HG03135 (cell line): ENCODE results near the gene DCC.

Source experiments
- ATAC-seq: cut with Tn5 transposase; IDR thresholded peaks from one replicate; pipeline ENCODE4 v1.9.1; 2021; ENCODE audit warnings: mild to moderate bottlenecking, moderate library complexity; ENCODE audit not compliant: unreplicated experiment

The DCC gene

DNA sequence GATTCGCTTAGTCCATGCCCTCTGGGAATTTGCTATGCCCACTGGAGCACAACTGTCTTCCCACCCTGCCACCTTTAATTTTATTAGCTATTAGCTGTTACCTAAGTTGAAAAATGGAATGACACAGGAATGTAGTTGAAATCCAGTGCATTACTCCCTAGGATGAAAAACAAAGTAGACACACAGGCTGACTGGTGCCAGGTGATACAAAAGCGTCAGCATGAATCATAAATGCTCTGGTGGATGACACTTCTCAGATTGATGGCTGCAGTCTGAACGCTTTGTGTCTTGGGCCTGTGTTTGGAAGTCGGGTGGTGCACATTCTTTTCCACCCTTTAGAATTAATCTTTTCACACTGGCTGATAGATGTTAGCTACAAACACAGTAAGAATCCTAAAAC lies 802.0 kb downstream of the DCC start:
- no peak for ATAC-seq

DNA sequence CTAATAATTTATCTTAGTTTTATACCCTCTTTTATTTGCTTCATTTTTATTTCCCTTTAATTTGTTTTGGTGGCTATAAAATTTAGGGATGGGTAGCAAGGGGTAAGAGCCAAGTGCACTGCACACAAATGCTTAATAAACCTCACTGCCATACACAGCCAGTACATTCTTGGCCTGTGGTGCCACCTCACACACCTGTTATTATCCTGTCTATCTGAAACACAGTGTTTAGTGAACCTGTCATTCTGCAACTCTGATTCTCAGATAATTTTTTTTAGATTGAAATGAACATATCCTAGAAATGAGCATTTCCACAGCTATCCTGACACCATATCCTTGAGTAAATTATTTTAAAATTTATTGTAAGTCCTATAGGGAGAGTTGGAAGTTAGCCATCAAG lies 807.5 kb downstream of the DCC start:
- no peak for ATAC-seq

DNA sequence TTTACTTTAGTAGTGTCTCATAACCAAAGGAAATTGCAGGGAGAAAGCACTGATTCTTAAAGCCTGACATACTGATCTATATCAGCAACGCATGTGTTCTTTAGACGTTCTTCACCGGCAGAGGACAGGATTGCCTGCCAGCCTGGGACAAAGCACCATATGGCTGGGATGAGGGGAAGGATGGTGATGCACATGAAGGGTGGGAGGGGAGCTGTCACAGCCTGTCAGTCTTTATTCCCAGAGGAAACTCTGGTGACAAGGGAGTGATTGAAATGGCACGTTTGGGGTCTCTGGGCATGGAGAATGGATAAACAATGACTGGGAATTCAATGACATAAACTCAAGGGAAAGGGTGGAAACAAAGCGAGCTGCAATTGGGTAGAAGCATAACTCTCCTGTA lies 808.1 kb downstream of the DCC start:
- no peak for ATAC-seq

DNA sequence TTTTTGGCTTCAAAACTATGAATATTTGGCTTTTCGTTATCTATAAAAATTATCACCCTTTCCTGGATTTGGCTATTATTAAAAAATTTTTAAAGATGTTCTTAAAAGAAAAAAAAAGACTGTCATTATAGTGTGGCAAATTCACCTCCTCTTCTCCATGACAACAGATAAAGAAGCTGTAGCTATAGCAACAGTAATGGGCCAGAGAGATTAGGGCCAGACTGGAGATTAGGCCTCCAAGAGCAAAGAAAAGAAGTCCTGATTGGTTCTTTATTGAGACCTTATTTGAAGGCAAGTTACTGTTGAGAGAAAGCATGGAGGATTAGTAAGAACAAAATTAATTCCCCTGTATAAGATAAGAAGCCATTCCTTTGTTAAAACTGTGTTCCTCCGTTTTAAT lies 812.5 kb downstream of the DCC start:
- no peak for ATAC-seq

DNA sequence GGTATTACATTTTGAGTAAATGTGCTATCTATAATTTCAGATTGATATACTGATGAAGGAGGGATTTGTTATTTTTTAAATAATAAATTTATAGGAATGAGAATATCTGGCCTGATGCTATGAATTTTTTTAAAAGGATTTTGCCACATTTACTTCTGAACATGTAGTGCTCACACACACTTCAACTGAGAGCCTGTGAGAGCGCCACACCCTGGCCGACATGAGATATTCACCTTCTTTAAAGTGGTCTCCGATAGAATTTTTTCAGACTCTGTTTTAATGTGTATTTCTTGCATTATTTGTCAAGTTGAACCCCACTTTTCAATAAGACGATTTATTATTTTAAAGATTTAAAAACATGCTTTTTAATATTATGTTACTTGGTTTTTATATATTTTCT lies 813.3 kb downstream of the DCC start:
- ATAC-seq, result no peak

DNA sequence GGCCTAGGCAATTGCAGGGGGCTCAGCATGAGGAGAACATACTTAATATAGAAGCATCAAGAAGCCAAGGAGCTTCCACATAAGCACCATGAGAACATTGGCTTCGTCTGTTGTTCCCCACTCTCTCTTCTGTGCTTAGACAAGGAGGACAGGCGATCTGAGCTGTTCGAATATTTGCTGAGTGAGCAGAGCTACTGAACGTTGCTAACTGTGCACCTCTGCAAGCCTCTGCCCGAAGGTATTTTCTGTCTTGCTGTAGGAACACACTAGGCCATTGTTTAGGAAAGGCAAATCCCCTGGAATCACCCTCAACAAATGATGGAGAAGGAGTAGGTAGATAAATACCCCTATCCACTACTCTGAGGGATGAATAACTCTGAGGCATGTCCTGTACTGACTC lies 813.8 kb downstream of the DCC start:
- ATAC-seq, result no peak

DNA sequence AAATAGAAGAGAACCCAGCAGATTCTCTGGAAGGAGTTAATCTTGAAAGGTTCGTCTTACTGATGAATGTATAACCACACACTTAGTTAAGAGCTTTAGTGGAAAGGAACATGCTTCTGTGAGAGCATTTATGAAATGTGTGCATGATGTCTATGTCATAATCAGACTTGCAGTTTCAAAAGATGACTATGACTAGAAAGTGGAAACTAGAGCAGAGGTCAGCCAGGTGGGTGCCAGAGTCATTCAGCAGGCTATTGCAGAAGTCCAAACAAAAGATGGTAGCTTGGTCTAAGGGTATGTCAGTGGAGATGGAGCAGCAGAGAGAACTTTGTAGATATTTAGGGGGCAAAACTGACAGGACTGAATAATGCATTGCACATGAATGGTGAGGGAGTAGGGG lies 825.8 kb downstream of the DCC start:
- no peak for ATAC-seq

DNA sequence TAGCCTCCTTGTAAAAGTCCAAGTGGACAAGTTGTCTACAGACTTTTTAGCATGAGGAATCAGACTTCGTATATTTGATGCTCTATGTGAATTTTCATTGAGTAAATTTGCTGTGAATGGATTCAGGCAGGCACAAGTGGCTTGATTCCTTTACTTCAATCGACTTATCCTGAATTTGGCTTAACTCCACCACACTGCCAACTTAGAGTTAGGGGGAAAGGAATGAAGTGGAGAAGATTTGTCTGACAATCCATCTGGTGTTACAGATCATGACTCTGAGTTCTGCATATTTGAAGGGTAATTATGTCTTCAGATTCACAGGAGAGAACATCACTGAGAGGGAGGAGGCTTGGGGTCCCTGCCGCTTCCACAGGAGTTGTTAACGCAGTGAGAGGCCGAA lies 829.3 kb downstream of the DCC start:
- no peak for ATAC-seq

DNA sequence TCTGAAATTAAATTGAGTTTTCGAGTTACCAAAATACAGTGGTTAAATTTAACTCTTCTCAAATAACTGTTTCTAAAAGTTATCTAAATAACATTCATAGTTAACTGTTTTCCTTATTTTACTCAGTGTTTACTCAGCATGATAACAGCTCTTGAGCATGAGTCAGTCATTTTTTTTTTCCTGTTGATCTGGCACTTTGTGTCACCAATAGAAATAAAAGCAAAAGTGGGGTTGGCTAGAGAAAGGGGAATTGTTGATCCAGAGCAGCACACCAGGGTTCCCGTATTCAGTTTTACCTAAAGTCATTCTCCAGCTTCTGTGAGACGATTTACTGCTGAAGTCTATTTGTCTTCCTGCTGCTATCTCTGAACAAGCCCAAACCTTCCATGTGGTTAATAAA lies 851.6 kb downstream of the DCC start:
- ATAC-seq, result no peak

DNA sequence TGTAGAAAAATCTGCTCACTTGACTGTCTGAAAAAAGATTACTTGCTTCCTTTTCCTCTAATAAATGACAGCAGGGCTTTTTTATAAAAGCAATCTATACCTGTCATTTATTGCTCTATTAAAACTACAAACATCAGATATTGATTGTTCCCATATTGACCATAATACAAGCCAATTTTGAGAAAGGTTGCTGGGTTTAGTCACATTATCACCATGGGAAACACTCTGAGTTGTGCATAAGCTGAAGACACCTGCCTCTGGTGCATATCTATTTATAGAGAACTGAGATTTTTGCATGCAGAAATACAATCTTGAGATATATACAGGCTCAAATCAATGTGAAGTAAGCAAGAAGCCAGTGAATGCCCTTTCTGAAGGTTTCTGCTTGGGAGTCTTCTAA lies 853.9 kb downstream of the DCC start:
- ATAC-seq, result no peak

DNA sequence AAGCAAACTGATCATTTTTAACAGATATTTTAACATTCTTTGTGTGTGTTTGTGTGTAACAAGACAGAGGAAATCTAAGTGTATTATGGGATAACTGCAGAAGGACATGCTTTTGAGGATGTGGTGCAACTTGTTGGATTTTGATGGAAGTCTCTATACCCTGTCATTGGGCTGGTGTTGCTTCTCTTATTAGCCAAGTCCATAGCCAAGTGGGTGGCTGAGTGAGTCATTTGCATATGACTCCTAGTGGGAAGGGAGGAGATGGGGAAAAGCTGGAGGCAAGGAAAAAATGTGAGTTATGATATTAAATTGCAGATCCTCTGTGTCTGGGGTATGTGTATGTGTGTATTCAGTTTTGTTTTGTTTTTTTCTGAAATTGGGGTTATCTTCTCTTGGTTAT lies 879.9 kb downstream of the DCC start:
- ATAC-seq, result no peak

DNA sequence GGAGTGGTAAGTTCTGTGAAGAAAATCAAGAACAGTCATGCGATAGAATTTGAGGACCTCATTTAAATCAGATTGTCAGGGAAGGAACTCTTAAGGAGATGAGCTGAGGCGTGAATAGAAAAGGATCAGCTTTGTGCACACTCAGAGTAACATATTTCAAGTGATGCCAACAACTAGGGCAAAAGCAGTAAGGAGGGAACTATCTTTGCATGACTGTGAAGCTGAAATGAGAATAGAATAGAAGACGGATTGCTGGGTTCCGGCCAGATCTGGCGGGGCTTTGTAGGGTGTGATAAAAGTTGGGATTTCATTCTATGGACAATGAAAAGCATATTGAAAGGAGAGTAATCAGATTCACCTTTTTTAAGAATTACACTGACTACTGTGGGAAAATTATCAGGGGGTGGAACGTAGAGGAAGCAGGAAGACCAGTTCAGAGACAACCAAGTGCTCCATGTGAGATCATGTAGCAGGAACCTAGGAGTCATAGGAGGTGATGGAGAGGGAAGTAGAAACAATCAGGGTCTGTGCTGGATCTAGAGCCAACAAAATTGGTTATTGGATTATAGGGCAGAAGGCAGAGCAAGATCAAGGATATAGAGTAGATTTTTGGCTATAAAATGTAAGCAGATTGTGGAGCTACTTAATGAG lies 884.3 kb downstream of the DCC start:
- ATAC-seq, result no peak

DNA sequence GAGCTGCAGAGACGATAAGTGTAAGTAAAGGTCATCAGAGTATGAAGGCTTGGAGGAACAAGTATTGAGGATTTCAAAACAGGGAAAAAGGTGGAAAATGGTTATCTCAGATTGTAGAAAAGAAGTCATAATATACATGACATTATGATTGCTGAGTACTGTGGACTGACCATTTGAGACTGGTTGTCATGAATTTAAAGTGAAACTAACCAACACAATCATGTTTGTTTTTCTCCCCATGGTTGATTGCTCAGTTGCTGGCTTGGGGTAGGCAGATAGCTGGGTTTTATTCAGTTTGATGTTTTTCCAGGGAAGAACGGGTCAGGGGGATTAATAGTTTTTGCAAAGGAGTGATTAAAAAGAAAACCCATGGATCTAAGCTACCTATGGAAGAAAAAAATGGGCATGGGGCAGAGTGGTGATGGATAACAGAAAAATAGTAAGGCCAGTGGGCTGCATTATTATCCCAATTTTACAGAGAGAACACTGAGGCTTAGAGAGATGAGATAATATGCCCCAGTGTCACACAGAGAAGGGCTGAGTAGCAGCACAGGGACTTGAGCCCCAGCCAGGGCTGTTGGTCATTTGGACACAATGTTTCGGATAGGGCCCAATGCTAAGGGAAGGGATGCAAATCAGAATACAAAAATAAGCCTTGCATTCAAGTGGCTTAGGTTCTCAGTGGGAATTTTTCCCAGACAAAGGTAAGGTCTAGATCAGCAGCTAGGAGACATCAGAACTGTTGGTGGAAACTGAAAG lies 885.7 kb downstream of the DCC start:
- ATAC-seq, result no peak

DNA sequence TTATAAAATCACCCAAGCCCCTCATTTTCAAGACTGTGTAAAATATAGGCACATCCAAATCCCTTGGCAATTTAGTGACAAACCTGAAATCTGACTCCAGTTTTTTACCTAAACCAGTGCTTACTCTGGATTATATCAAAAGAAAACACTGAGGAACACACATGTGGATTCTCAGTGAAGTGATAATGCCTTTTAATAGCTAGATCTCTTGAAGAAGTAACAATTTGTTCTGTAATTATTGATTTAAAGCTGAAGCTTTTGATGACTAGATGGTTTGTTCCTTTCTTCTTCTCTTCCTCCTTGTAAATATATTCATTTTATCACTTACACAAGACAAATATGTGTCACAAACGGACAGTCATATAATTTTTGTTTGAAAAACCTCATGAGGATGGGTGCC lies 894.6 kb downstream of the DCC start:
- ATAC-seq, result no peak

DNA sequence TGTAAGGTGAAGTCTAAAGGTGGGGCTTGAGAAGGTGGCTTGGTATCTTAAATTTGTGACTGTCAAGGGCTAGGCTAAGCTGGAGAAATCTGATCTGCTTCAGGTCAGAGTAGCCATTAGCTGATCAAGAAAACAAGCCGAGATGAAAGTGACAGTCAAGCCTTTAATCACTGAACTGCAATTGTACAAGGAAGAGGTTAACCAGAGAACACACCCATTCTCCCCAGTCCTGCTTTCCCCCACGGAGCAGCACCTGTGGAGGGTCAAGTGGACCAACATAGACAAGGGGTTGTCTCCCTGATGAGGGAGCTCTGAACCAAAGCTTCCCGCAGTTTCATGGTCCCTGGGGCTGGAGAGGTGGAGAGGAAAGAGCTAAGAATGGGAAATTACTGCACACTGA lies 901.2 kb downstream of the DCC start:
- ATAC-seq, result no peak

DNA sequence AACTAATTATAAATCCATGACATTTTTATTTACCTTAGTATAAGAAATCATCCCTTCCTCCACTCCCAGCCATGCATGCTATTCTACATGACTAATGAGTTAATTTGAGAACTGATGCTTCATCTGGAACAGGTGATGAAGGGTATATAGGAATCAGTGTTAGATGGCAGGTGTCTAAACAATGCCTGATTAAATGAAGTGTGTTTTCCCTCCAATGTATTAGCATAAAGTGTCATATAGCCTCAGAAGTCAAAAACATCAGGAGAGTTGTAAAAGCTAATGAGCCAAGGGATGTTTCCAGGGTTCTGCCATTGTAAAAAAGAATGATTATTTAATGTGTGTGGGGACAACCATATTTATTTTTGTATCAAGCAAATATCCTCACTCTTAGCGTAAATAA lies 913.8 kb downstream of the DCC start:
- no peak for ATAC-seq

DNA sequence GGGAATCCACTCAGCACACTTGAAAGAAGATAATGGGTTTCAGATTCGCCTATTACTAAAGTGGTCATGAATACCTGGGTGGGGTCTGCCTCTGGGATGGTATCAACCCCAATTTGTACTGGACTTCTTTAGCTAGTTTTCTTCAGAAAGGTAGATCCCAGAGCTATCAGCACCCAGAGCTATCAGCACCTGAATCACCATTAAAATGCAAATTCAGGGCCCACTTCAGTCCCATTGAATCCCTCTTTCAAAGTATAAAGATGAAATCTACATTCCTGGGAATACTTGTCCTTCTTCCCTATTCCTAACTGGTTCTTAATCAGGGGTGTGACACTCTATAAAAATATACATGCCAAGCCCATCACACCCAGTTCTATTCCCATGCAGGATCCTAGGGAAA lies 914.3 kb downstream of the DCC start:
- ATAC-seq, result no peak

DNA sequence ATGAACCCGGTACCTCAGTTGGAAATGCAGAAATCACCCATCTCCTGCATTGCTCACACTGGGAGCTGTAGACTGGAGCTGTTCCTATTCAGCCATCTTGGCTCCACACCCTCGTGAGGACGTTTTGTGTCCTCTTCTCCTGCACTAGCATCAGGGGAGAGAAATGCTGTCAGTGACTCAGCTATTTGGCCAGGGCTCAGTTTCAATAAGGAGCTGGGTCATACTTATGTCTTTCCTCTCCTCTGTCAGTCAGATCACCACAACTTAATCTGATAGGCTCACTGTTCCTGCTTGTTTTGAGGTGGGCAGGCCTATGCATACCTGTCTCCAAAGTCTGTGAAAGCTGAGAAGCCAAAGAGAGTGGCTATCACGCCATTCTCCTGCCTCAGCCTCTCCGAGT lies 921.2 kb downstream of the DCC start:
- no peak for ATAC-seq

DNA sequence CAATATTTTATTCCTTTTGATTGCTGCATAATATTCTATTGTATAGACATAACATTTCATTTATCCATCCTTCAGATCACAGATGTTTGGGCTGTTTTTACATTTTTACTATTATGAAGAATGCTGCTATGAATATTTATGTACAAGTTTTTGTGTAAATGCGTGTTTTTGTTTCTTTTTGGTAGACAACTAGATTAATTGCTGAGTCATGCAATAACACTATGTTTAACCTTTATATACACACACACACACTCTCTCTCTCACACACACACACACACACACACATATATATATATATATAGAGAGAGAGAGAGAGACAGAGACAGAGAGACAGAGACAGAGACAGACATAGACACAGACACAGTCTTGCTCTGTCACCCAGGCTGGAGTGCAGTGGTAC lies 926.9 kb downstream of the DCC start:
- no peak for ATAC-seq

DNA sequence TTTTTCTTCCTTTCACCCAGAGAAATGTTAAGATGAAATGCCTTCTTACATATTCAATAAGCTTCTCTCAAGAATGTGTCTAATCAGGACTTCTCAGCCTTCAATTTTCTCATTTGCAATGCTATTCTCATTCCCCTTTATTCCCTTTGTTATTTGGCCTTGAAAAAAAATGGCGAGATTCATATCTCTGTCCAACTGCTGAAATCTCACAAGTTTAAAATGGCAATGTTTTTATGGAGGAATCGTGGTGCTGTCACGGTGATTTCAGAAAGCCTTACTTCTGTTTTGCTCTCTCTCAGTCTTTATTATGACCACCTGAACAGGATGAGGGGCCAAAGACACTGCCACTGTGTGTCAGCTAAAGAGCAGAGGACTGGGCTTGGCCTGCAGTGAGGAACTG lies 928.5 kb downstream of the DCC start:
- ATAC-seq, result no peak

DNA sequence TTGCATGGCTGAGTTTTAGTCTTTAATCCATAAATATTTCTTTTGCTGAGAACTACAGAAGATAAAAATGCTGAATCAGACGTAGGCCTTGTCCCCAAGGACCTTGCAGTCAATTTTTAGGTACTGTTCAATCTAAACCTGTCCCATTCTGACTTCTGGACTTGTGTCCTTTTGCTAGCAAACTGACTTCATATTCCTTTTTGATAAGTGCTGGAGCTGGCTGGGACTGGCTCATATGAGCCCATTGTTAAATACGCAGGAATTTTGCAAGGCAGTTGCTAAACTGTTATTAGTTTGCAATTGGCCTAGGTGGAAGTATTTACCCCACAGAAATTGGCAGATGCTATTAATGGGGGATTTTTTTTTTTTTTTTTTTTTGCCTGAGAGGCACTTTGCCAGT lies 941.4 kb downstream of the DCC start:
- no peak for ATAC-seq

DNA sequence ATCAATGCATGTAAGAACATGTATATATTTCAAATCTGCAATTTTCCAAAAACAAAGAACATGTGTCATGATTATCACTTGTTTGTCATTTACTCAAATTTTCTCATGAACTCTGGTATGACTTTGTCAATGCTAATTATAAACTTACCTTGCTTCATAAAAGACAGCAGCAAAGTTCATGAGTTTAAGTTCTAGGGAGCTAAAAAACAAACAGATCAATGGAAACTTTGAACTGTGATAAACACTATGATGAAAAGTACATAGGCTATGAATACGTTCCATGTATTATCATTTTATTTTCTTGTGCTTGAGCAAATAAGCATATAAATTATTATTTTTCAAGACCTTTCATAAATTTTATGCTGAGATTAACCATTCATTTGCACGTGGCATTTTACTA lies 943.7 kb downstream of the DCC start:
- no peak for ATAC-seq

DNA sequence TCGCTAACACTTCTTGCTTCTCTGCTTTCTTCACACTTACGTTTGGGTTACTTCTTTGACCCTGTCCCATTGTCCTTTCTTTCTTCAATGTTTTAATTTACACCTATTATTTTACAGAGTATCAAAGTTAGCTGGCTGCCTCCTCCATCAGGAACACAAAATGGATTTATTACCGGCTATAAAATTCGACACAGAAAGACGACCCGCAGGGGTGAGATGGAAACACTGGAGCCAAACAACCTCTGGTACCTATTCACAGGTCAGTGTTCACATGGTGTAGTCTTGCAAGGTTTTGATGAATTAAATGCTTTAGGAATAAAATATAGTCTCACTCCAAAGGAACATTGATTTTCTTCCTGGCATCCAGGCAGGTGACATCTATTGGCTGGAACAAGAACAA lies 965.5 kb downstream of the DCC start:
- no peak for ATAC-seq
